Hippocampal formation (tissue), 2 donors: Measurements from ENCODE around the gene AEBP2.
"Not testable (repeated sequence)": the region's sequence is repeated elsewhere in the genome, so short reads cannot be mapped to it uniquely, and the experiment has no call there.

ENCODE experiments used
- DNase-seq, 2 donors: peaks; one replicate each; lab custom pipeline; 2025; lab: John Stamatoyannopoulos, UW

Gene AEBP2

DNA sequence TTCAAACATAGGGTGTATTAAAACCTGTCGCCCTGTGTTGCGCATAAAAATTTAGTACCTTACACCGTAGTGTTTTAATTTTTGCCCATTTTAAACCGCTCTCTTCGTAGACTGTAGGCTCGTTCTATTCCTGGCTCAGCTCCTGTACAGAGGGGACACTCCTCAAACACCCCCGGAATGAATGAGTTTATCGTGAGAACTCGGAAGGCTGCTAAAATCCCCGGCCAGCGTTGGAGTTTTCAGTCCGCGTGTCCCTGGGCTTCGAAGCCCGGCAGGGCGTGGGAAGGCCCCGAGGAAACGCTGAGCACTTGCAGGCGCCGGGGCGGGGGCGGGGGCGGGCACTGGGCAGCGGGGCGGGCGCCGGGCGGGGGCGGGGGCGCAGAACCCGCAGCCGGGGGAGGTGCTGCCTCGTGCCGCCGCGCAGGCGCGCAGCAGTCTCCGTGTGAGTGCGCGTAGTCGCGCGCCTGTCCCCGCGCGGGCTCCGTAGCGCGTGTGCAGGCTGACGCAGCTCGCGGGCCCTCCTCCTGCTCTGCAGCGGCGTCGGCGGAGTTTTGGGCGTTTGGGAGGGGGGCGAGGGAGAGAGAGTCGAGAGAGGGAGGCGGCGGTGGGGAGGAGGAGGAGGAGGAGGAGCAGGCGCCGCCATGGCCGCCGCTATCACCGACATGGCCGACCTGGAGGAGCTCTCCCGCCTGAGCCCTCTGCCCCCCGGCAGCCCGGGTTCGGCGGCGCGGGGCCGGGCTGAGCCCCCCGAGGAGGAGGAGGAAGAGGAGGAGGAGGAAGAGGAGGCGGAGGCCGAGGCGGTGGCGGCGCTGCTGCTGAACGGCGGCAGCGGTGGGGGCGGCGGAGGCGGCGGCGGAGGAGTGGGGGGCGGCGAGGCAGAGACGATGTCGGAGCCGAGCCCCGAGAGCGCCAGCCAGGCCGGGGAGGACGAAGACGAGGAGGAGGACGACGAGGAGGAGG is at the start of gene AEBP2:
TSS of gene AEBP2 (plus strand) at position 434 of the 960 bp plus-strand sequence. CDS start at position 642, 208 bp downstream.
- DNase-seq, result peak; percentile 91 to 92

DNA sequence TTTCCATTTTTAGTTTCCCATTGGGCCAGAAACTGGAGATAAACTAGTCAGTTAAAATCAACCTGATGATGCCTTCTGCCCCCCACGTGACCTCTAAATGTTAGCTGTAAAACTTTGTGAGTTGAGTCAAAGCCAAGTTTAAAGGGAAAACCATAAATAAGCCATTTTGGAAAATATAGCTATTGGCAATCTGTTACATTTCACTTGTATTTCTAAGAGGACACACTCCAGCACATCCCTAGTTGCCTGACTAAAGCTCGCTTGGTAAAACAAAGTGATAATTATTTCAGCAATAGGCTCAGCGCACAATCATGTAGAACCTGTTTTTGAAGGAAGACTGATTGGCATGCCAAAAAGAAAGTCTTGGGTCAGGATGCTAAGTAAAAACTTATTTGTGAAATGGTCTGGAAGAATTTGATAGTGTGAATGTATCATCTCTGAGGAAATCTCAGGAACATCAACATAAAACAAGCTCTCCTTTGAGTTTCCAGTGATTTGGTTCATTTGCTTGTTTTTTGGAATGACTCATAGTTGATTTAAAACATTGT is 49.2 kb upstream of the AEBP2 start:
- DNase-seq, result no peak

GRCh38 chr12:19392644-19393043 is 46.6 kb upstream of the AEBP2 start:
- not testable (repeated sequence) for DNase-seq

DNA sequence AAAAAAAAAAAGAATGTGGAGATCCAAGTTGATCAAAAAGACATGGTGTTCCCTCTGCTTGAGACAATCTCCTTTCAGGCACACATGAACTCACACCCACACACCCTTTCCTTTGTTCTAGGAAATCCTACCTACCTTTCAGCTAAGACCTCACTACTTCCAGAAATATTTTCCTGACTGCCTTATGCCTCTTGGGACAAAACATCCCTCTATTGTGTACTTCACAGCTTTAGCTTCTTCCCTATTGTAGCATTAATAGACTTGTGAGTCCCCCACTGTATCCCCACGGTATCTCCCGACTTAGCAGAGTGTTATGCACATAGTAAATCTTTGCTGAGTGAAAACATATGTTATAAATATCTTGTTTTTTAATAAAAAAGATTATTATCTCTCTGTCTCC is 44.9 kb upstream of the AEBP2 start:
- no peak for DNase-seq

DNA sequence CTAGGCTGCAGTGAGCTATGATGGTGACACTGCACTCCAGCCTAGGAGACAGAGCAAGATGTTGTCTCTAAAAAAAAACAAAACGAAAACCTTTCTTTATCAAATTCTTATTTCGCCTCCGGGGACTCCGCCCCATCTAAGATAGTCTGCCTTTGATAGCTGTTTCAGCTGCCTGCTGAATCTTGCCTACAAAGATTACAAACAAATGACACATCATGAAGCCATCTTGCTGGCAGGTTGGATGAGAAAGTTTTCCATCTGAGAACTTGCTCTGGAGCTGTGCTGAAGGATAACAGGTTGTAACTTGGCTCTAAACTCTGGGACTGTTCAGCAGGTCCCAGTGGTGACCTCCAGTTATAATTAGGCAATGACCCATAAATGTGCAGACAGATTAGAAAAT is 41.8 kb upstream of the AEBP2 start:
- DNase-seq, result no peak

- no peak for DNase-seq
Observed at GRCh38 chr12:19398376-19399363, 40.6 kb upstream of the AEBP2 start.

- not testable (repeated sequence) for DNase-seq
Observed at GRCh38 chr12:19400649-19401285, 38.5 kb upstream of the AEBP2 start.

- DNase-seq, result no peak
Observed at GRCh38 chr12:19402211-19402610, 37.1 kb upstream of the AEBP2 start.

DNA sequence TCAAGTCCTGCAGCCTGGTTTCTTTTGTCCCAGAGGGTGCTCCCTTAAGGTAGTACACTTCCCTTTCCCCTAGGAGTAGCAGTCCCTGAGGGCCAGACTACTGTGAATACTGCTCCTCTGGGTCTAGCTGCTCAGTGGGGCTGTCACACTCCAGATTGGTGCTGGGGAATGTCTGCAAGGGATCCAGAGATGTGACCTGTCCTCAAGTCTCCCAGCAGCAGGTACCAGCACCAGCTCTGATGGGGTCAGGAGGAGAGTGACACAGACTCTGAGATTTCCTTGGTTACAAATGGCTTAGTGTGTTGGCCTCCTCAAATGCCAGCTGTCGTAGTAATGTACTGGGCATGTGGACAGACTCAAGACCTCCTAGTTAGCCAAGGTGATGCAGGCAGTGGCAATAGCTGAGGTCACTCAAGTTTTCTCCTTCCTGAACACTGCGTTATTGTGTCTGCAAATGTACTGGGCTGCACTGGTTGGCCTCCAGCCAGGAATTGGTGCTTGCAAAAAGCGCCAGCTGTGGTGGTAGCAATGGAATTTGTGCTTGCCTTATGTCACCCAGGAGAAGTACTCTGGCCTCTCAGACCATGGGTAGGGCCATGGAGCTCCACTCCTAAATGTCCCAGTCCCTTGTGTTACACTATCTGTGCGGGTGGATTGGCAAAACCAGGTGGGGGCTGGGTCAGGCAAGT is 36.4 kb upstream of the AEBP2 start:
- peak in 1 of 2 donors; percentile 16 for DNase-seq

- DNase-seq, result no peak
Observed at GRCh38 chr12:19404242-19404880, 34.9 kb upstream of the AEBP2 start.

DNA sequence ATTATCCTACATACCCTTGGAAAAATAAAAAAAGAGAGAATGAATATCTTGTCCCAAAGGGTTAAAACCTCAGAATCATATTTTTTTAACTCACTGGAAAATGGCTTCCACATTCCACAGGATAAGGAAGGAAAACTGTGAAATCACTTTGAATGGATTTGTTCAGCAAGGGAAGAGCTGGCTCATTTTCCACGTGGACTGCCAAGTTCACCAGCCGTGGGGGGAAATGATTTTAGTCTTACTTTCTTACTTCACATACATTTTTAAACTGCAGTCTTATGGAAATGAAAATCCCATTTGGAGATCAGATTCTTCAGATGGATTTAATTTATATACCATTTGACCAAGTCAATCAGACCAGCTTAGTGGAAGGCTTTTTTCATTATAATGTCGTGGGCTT is 29.9 kb upstream of the AEBP2 start:
- DNase-seq, result no peak

DNA sequence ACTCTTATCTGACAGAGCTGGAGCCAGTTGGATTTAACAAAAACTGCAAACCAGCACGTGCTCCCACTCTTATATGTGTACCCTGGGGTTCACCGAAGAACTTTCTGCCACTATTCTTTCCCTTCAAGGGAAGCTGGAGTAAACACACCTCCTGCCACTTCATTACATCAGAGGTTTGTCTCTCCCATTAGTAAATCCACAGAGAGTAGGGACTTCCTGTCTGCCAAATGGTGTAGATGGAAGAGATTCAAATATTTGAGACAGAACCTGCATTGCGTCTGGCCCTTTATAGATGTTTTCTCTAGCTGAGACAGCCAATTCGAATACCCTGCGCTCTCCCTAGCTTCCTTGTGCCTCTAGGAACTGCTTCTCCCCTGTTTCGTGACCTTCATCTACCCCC is 29.1 kb upstream of the AEBP2 start:
- DNase-seq, result no peak

GRCh38 chr12:19410629-19411185 is 28.6 kb upstream of the AEBP2 start:
- DNase-seq, result no peak

DNA sequence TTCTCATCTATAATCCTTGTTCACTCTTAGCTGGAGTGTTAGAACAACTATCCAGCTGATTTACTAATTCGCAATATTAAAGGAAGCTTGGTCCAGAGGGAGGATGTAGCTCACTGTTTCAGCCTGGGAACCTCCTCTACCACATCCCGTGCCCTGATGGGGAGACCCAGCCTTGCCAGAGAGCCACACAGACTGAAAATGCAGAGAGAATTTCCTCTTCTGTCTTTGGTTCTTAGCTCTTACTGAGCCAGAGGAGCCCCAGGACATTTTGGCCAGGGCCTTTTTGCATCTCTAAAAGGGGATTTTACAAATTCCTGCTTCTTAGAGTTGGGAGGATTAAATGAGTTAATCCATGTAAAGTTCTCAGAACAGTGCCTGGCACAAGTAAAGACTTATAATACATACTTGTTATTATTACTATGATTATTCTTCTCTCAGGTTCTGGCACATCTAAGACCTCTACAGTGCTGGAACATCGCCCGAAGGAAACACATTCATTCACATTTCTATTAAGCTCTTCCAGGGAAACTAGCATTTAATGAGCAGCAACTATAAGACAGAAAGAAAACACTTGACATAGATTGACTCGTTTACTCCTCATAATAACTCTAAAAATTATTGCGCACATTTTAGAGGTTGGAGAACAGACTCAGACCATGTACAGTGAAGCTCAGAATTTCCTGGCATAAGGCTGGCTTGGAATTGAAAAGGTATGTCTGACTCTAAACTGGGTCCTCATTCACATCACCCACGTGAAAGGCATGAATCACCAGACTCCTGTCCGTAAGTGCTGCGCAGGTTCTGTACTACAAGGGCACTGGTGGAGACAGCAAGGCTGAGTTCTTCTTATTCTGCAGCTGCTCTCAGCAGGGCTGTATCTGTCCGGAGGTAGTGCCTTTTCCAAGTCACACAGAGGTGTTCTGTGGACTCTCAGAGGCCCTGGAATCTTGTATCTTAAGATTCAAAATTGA is 27.8 kb upstream of the AEBP2 start:
- no peak for DNase-seq

DNA sequence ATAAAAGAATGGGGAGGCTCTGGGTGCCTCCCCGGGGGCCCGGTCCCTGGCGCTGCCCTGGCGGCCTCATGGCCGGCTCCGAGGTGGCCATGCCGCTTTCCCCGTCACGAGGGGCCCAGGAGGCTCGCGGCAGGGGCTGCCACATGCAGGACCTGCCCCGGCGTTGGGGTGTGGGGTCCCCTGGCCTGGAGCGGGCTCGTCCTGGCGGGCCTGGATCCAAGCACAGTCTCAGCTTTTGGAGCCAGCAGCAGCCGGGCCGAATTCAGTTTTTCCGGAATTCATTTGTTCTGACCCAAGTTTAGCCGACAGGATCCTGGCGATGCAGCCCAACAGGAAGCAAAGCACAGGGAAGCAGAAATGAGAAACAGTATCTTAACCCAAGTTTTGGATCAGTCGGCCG is 26.4 kb upstream of the AEBP2 start:
- DNase-seq, result no peak

DNA sequence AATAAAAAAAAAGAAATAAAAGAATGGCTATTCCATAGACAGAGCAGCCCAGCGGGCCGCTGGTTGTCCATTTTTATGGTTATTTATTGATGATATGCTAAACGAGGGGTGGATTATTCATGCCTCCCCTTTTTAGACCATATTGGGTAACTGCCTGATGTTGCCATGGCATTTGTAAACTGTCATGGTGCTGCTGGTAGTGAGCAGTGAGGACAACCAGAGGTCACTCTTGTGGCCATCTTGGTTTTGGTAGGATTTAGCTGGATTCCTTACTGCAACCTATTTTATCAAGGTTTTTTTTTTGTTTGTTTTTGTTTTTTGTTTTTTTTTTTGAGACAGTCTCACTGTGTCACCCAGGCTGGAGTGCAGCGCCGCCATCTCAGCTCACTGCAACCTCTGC is 25.7 kb upstream of the AEBP2 start:
- DNase-seq, result not testable (repeated sequence)

DNA sequence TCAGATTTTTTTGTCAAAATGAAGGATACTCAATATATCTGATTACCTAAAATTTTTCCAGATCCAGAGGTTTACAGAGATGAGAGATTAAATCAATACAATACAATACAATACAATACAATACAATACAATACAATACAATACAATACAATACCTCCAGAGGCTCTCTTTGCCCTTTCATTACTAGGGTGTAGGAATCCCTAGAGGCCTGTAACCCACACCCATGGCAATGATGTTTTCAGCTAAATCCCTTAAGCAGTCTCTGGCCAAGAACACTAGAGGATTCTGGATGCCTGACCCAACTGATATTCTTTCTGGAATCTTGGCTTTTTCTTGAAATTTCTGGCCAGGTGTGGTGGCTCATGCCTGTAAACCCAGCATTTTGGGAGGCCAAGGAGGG is 23.7 kb upstream of the AEBP2 start:
- DNase-seq, result no peak

- DNase-seq, result no peak
Observed at GRCh38 chr12:19419086-19419485, 20.2 kb upstream of the AEBP2 start.
